ENCODE results near the gene DCAF8L2.
"Not testable (repeated sequence)": the region's sequence is repeated elsewhere in the genome, so short reads cannot be mapped to it uniquely, and the experiment has no call there.

The DCAF8L2 gene

GRCh38 chrX:27590044-27590443 is at the start of gene DCAF8L2:
TSS of gene DCAF8L2 (plus strand) at chrX:27590344. CDS start at chrX:27746896, 156,552 bp downstream.
- no peak for DNase-seq

GRCh38 chrX:27541161-27541560 is 49.0 kb upstream of the DCAF8L2 start:
- not testable (repeated sequence) for DNase-seq

- no peak for DNase-seq
These were observed 41.5 kb upstream of the DCAF8L2 start for GRCh38 chrX:27548624-27549023.

GRCh38 chrX:27549688-27550087 is 40.5 kb upstream of the DCAF8L2 start:
- DNase-seq, result no peak

- no peak for DNase-seq
These were observed 34.6 kb upstream of the DCAF8L2 start for GRCh38 chrX:27555514-27555913.

- DNase-seq, result no peak
These were observed 24.2 kb upstream of the DCAF8L2 start for GRCh38 chrX:27565992-27566391.

GRCh38 chrX:27571164-27571563 is 19.0 kb upstream of the DCAF8L2 start:
- DNase-seq, result no peak

GRCh38 chrX:27575565-27575964 is 14.6 kb upstream of the DCAF8L2 start:
- no peak for DNase-seq

- DNase-seq, result no peak
These were observed 6.2 kb upstream of the DCAF8L2 start for GRCh38 chrX:27583976-27584375.

GRCh38 chrX:27591938-27592337 is 1.8 kb downstream of the DCAF8L2 start:
- DNase-seq, result no peak

- no peak for DNase-seq
These were observed 7.4 kb downstream of the DCAF8L2 start for GRCh38 chrX:27597508-27597907.

- DNase-seq, result no peak
These were observed 8.2 kb downstream of the DCAF8L2 start for GRCh38 chrX:27598312-27598711.

GRCh38 chrX:27599928-27600327 is 9.8 kb downstream of the DCAF8L2 start:
- DNase-seq, result no peak

- no peak for DNase-seq
These were observed 10.5 kb downstream of the DCAF8L2 start for GRCh38 chrX:27600686-27601085.

GRCh38 chrX:27608671-27609070 is 18.5 kb downstream of the DCAF8L2 start:
- no peak for DNase-seq

GRCh38 chrX:27619459-27619858 is 29.3 kb downstream of the DCAF8L2 start:
- DNase-seq, result no peak

- DNase-seq, result no peak
These were observed 29.8 kb downstream of the DCAF8L2 start for GRCh38 chrX:27619975-27620374.

GRCh38 chrX:27622883-27623282 is 32.7 kb downstream of the DCAF8L2 start:
- DNase-seq, result no peak

GRCh38 chrX:27626066-27626465 is 35.9 kb downstream of the DCAF8L2 start:
- DNase-seq, result no peak

- DNase-seq, result no peak
These were observed 43.2 kb downstream of the DCAF8L2 start for GRCh38 chrX:27633328-27633727.

GRCh38 chrX:27656581-27656980 is 66.4 kb downstream of the DCAF8L2 start:
- DNase-seq, result no peak

GRCh38 chrX:27660878-27661277 is 70.7 kb downstream of the DCAF8L2 start:
- no peak for DNase-seq

GRCh38 chrX:27671234-27671633 is 81.1 kb downstream of the DCAF8L2 start:
- DNase-seq, result no peak

GRCh38 chrX:27674491-27674890 is 84.3 kb downstream of the DCAF8L2 start:
- no peak for DNase-seq

GRCh38 chrX:27675493-27675892 is 85.3 kb downstream of the DCAF8L2 start:
- no peak for DNase-seq

GRCh38 chrX:27679281-27679680 is 89.1 kb downstream of the DCAF8L2 start:
- no peak for DNase-seq
